Ramos (cell line): Measurements from ENCODE around the gene SPINK5.
"Not testable (repeated sequence)": the region's sequence is repeated elsewhere in the genome, so short reads cannot be mapped to it uniquely, and the experiment has no call there.

Experiments used
- in situ Hi-C: fragments of 300-500 bp; cut with MboI; formaldehyde crosslinking; loops from one replicate; pipeline ENCODE4 v1.14.3; 2022; ENCODE audit warnings: low sequenced_read_pairs; ENCODE audit not compliant: unreplicated experiment

Gene SPINK5, protein sequence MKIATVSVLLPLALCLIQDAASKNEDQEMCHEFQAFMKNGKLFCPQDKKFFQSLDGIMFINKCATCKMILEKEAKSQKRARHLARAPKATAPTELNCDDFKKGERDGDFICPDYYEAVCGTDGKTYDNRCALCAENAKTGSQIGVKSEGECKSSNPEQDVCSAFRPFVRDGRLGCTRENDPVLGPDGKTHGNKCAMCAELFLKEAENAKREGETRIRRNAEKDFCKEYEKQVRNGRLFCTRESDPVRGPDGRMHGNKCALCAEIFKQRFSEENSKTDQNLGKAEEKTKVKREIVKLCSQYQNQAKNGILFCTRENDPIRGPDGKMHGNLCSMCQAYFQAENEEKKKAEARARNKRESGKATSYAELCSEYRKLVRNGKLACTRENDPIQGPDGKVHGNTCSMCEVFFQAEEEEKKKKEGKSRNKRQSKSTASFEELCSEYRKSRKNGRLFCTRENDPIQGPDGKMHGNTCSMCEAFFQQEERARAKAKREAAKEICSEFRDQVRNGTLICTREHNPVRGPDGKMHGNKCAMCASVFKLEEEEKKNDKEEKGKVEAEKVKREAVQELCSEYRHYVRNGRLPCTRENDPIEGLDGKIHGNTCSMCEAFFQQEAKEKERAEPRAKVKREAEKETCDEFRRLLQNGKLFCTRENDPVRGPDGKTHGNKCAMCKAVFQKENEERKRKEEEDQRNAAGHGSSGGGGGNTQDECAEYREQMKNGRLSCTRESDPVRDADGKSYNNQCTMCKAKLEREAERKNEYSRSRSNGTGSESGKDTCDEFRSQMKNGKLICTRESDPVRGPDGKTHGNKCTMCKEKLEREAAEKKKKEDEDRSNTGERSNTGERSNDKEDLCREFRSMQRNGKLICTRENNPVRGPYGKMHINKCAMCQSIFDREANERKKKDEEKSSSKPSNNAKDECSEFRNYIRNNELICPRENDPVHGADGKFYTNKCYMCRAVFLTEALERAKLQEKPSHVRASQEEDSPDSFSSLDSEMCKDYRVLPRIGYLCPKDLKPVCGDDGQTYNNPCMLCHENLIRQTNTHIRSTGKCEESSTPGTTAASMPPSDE

GRCh38 chr5:148063861-148064260 lies at the start of gene SPINK5:
Gene SPINK5, plus strand, starts transcription at chr5:148063980. Its CDS starts 65 bp downstream, at chr5:148064045.
- in situ Hi-C loops, result no loop called here

DNA sequence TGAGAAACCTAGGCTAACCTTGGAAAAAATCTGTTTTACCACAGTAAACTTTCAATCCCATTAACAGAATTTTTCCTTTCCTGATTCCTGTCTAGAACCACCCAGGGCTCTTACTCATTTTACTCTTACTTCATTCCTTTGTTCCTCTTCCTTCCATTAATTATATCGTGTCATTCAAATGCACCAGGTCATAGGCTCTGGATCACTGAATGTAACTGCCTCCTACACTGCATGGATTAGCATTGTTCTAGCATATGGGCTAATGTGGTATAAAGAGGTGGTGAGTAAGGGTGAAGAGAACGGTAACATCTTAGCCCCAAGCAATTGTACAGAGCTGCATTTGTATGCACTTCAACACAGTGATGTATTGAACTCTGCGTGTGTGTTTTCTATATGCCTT lies 49.5 kb upstream of the SPINK5 start:
- in situ Hi-C loops, result no loop called here

DNA sequence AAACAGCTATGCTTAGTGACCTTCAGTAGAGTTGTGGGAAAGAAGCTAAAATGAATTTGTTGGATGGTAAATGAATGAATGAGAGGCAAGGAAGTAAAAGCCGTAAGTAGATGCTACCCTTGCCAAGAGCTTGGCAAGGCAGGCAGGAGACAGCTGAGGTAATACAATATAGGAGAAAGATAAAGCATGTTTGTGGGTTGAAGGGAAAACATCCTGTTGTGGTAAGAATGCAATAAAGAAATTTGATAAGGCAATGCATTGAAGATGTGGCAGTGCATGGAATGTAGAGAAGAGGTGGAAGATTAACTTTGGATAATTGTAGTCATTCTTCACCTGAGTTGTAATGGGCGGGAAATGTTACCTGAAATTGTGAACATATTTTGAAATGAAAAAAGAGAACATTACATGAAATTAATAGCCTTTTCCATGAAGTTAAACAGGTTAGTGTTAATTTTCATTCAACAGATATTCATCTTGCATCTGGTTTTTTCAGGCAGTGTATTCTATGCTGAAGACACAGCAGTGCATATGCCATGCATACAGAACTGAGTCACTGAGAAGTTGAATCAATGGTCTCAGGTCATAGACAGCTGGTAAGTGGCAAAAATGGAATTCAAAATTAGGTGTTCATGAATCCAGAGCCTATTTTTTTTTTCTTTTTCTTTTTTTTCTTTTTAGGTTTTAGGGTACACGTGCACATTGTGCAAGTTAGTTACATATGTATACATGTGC lies 43.4 kb upstream of the SPINK5 start:
- in situ Hi-C loops, result no loop called here

GRCh38 chr5:148027505-148027904 lies 36.3 kb upstream of the SPINK5 start:
- in situ Hi-C loops, result no loop called here

DNA sequence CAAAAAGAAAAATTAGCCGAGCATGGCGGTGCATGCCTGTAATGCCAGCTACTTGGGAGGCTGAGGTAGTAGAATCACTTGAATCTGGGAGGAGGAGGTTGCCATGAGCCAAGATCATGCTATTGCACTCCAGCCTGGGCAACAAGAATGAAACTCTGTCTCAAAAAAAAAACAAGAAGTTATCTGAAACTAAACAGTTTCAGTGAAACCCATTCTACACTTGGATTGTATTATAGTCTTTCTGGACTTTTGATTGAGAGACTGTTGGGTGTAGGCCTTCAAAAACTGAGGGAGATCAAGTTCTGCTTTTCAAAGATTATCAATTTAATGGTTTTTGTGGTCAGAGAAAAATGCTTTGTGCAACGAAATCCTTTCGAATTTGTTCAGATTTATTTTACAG lies 34.6 kb upstream of the SPINK5 start:
- in situ Hi-C loops, result no loop called here

GRCh38 chr5:148033134-148033533 lies 30.6 kb upstream of the SPINK5 start:
- in situ Hi-C loops, result no loop called here

- in situ Hi-C loops, result no loop called here
Measured at GRCh38 chr5:148035676-148036075, 28.1 kb upstream of the SPINK5 start.

GRCh38 chr5:148042881-148043280 lies 20.9 kb upstream of the SPINK5 start:
- in situ Hi-C loops, result no loop called here

DNA sequence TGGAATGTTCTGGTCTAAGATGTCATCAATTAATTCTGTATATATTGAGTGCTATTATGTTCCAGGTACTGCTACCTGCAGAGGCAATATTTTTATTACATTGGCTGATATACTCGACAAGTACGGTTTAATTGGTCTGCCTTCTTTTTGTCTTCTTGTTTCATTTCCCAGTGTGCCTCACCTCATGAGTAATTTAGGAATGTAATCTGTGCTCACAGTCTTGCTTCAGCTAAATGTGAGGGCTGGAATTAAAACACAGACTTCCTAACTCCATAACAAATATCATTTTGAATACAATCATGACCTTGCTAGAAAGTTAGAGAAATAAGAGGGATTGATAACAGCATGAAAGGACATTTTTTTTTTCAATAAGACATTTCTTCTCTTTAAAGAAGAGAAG lies 20.1 kb upstream of the SPINK5 start:
- in situ Hi-C loops, result no loop called here

DNA sequence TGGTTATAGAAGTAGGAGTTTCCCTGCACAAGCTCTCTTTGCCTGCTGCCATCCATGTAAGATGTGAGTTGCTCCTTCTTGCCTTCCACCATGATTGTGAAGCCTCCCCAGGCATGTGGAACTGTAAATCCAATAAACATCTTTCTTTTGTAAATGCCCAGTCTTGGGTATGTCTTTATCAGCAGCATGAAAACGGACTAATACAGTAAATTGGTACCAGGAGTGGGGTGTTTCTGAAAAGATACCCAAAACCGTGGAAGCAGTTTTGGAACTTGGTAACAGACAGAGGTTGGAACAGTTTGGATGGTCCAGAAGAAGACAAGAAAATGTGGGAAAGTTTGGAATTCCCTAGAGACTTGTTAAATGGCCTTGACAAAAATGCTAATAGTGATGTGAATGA lies 8.6 kb upstream of the SPINK5 start:
- in situ Hi-C loops, result not testable (repeated sequence)

DNA sequence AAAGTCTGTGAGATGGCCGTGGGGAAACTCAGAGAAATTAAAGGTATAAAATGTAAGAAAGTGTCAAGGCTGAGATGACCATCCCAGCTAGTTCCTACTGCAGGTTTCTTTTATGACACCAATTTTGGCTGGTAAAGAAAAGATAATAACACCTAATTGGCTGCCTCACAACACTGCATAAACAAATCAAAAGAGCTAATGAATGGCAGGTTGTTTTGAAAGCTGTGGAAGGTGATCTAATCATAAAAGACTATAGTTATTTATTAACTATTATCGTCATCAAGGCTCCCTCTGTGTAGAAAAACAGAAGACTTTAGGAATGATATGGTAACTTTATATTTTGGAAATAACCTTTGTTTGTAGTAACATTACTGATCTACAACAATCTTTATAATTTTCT lies 3.5 kb upstream of the SPINK5 start:
- in situ Hi-C loops, result no loop called here

GRCh38 chr5:148060881-148061280 lies 2.9 kb upstream of the SPINK5 start:
- in situ Hi-C loops, result no loop called here

DNA sequence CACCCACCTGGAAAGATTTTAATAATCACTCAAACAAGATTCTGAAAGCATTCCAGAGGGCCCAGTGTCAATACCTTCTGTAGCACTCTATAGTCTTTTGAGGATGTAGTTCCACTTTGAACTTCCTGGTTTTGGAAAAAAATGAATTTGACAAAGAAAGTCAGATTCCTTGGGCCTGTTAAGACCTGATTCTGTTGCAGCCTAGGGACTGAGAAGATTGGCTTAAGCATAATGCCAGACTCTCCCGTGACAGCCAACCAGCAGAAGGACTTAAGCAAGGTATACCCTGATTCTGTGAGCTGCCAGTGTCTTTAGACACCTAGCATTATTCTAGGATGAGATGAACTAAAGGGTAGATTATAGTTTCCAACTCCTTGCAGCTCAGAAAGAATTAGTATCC lies 6.8 kb downstream of the SPINK5 start:
- in situ Hi-C loops, result no loop called here

DNA sequence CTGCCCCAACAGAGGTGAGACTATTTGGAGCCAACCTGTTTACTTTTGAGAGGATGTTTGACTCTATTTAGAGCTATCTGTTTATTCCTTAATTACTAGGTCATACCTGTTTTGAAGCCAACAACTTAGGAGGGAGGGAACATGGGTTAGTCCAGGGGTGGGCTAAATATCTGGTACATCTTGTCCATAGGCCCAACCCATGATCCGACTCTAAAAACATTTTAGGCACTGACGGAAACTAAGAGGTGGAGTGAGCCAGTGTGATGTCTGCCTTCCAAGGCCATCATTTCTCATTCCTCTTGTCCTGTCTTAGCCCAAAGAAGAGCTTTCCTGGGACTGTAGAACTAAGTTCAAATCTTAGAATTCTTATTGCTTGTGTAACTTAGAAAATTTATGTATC lies 8.4 kb downstream of the SPINK5 start:
- in situ Hi-C loops, result no loop called here

GRCh38 chr5:148075529-148075928 lies 11.7 kb downstream of the SPINK5 start:
- in situ Hi-C loops, result no loop called here

GRCh38 chr5:148083203-148083602 lies 19.4 kb downstream of the SPINK5 start:
- in situ Hi-C loops, result no loop called here

GRCh38 chr5:148084269-148084668 lies 20.5 kb downstream of the SPINK5 start:
- in situ Hi-C loops, result no loop called here

- in situ Hi-C loops, result no loop called here
Measured at GRCh38 chr5:148085310-148085709, 21.5 kb downstream of the SPINK5 start.

GRCh38 chr5:148085977-148086705 lies 22.4 kb downstream of the SPINK5 start:
- in situ Hi-C loops, result no loop called here
